Measurements from ENCODE around the gene NFIA.

NFIA gene

GRCh38 chr1:61213245-61214011 is 131.1 kb downstream of the NFIA start:
- Histone ChIP-seq H3K27me3 (ENCODE audit: insufficient read depth, low read length) (no peaks in the 10 kb centered on the region), H3K9me3 (ENCODE audit: insufficient read depth, low read depth, low read length) (no peaks in the 10 kb centered on the region), H3K4me1 (ENCODE audit: insufficient read depth, low read length) (no peaks in the 10 kb centered on the region), H3K4me3 (ENCODE audit: low read length) (no peak overlapping the region), H3K36me3 (ENCODE audit: insufficient read depth, low read length) (no peaks in the 10 kb centered on the region), H3K27ac (ENCODE audit: low read depth, low read length) (no peak overlapping the region), H3K9ac (ENCODE audit: low read depth, low read length) (no peak overlapping the region)
- 96% methylated on average over 12 of the region's 12 CpGs for WGBS

- no peaks in the 10 kb centered on the region for H3K9me3 ChIP-seq (ENCODE audit: insufficient read depth, low read depth, low read length)
- WGBS, result no CpG with 5 or more reads among the region's 2 CpGs
- no peaks in the 10 kb centered on the region for H3K27me3 ChIP-seq (ENCODE audit: insufficient read depth, low read length)
- H3K36me3 ChIP-seq (ENCODE audit: insufficient read depth, low read length), result no peaks in the 10 kb centered on the region
- no peak overlapping the region for H3K9ac ChIP-seq (ENCODE audit: low read depth, low read length)
- no peak overlapping the region for H3K27ac ChIP-seq (ENCODE audit: low read depth, low read length)
- no peaks in the 10 kb centered on the region for H3K4me1 ChIP-seq (ENCODE audit: insufficient read depth, low read length)
- no peak overlapping the region for H3K4me3 ChIP-seq (ENCODE audit: low read length)
Observed at GRCh38 chr1:61215119-61215518, 132.8 kb downstream of the NFIA start.

- no peaks in the 10 kb centered on the region for H3K27me3 ChIP-seq (ENCODE audit: insufficient read depth, low read length)
- no peak overlapping the region for H3K4me3 ChIP-seq (ENCODE audit: low read length)
- H3K27ac ChIP-seq (ENCODE audit: low read depth, low read length), result no peak overlapping the region
- H3K36me3 ChIP-seq (ENCODE audit: insufficient read depth, low read length), result no peaks in the 10 kb centered on the region
- H3K4me1 ChIP-seq (ENCODE audit: insufficient read depth, low read length), result no peaks in the 10 kb centered on the region
- WGBS, result 89% methylated on average over 6 of the region's 6 CpGs
- no peak overlapping the region for H3K9ac ChIP-seq (ENCODE audit: low read depth, low read length)
- H3K9me3 ChIP-seq (ENCODE audit: insufficient read depth, low read depth, low read length), result no peaks in the 10 kb centered on the region
Observed at GRCh38 chr1:61215676-61216289, 133.4 kb downstream of the NFIA start.

- Histone ChIP-seq H3K27me3 (ENCODE audit: insufficient read depth, low read length) (no peaks in the 10 kb centered on the region), H3K36me3 (ENCODE audit: insufficient read depth, low read length) (no peaks in the 10 kb centered on the region), H3K9me3 (ENCODE audit: insufficient read depth, low read depth, low read length) (no peaks in the 10 kb centered on the region), H3K4me3 (ENCODE audit: low read length) (no peak overlapping the region), H3K27ac (ENCODE audit: low read depth, low read length) (no peak overlapping the region), H3K4me1 (ENCODE audit: insufficient read depth, low read length) (peaks cover 6% of the 10 kb centered on the region; the same call in 1 of the 2 replicates), H3K9ac (ENCODE audit: low read depth, low read length) (no peak overlapping the region)
- 100% methylated on average over 1 of the region's 2 CpGs for WGBS
Observed at GRCh38 chr1:61220536-61220935, 138.2 kb downstream of the NFIA start.

GRCh38 chr1:61221642-61222041 is 139.3 kb downstream of the NFIA start:
- no peaks in the 10 kb centered on the region for H3K9me3 ChIP-seq (ENCODE audit: insufficient read depth, low read depth, low read length)
- H3K36me3 ChIP-seq (ENCODE audit: insufficient read depth, low read length), result no peaks in the 10 kb centered on the region
- no peak overlapping the region for H3K4me3 ChIP-seq (ENCODE audit: low read length)
- WGBS, result 79% methylated on average over 4 of the region's 4 CpGs
- no peaks in the 10 kb centered on the region for H3K27me3 ChIP-seq (ENCODE audit: insufficient read depth, low read length)
- H3K4me1 ChIP-seq (ENCODE audit: insufficient read depth, low read length), result peaks cover 6% of the 10 kb centered on the region; the same call in 1 of the 2 replicates
- no peak overlapping the region for H3K27ac ChIP-seq (ENCODE audit: low read depth, low read length)
- no peak overlapping the region for H3K9ac ChIP-seq (ENCODE audit: low read depth, low read length)

- Histone ChIP-seq H3K4me3 (ENCODE audit: low read length) (no peak overlapping the region), H3K36me3 (ENCODE audit: insufficient read depth, low read length) (no peaks in the 10 kb centered on the region), H3K27me3 (ENCODE audit: insufficient read depth, low read length) (no peaks in the 10 kb centered on the region), H3K27ac (ENCODE audit: low read depth, low read length) (no peak overlapping the region), H3K9me3 (ENCODE audit: insufficient read depth, low read depth, low read length) (no peaks in the 10 kb centered on the region), H3K9ac (ENCODE audit: low read depth, low read length) (no peak overlapping the region), H3K4me1 (ENCODE audit: insufficient read depth, low read length) (peaks cover 6% of the 10 kb centered on the region; the same call in 1 of the 2 replicates)
- 79% methylated on average over 2 of the region's 2 CpGs for WGBS
Observed at GRCh38 chr1:61222240-61222639, 139.9 kb downstream of the NFIA start.

- Histone ChIP-seq H3K4me1 (ENCODE audit: insufficient read depth, low read length) (peaks cover 6% of the 10 kb centered on the region; the same call in 1 of the 2 replicates), H3K27me3 (ENCODE audit: insufficient read depth, low read length) (no peaks in the 10 kb centered on the region), H3K36me3 (ENCODE audit: insufficient read depth, low read length) (no peaks in the 10 kb centered on the region), H3K4me3 (ENCODE audit: low read length) (no peak overlapping the region), H3K27ac (ENCODE audit: low read depth, low read length) (no peak overlapping the region), H3K9me3 (ENCODE audit: insufficient read depth, low read depth, low read length) (no peaks in the 10 kb centered on the region), H3K9ac (ENCODE audit: low read depth, low read length) (no peak overlapping the region)
Observed at GRCh38 chr1:61223140-61223539, 140.8 kb downstream of the NFIA start.

GRCh38 chr1:61224609-61225008 is 142.2 kb downstream of the NFIA start:
- Histone ChIP-seq H3K4me3 (ENCODE audit: low read length) (no peak overlapping the region), H3K9ac (ENCODE audit: low read depth, low read length) (no peak overlapping the region), H3K9me3 (ENCODE audit: insufficient read depth, low read depth, low read length) (no peaks in the 10 kb centered on the region), H3K27ac (ENCODE audit: low read depth, low read length) (no peak overlapping the region), H3K4me1 (ENCODE audit: insufficient read depth, low read length) (peaks cover 6% of the 10 kb centered on the region; the same call in 1 of the 2 replicates), H3K27me3 (ENCODE audit: insufficient read depth, low read length) (no peaks in the 10 kb centered on the region), H3K36me3 (ENCODE audit: insufficient read depth, low read length) (no peaks in the 10 kb centered on the region)
- WGBS, result 100% methylated on average over 1 of the region's 1 CpG

- no peak overlapping the region for H3K9ac ChIP-seq (ENCODE audit: low read depth, low read length)
- peaks cover 6% of the 10 kb centered on the region; the same call in 1 of the 2 replicates for H3K4me1 ChIP-seq (ENCODE audit: insufficient read depth, low read length)
- H3K27me3 ChIP-seq (ENCODE audit: insufficient read depth, low read length), result no peaks in the 10 kb centered on the region
- no peak overlapping the region for H3K27ac ChIP-seq (ENCODE audit: low read depth, low read length)
- no peaks in the 10 kb centered on the region for H3K36me3 ChIP-seq (ENCODE audit: insufficient read depth, low read length)
- no peaks in the 10 kb centered on the region for H3K9me3 ChIP-seq (ENCODE audit: insufficient read depth, low read depth, low read length)
- WGBS, result 97% methylated on average over 7 of the region's 9 CpGs
- H3K4me3 ChIP-seq (ENCODE audit: low read length), result no peak overlapping the region
Observed at GRCh38 chr1:61225478-61225877, 143.1 kb downstream of the NFIA start.

GRCh38 chr1:61226791-61227567 is 144.6 kb downstream of the NFIA start:
- H3K27me3 ChIP-seq (ENCODE audit: insufficient read depth, low read length), result no peaks in the 10 kb centered on the region
- H3K9ac ChIP-seq (ENCODE audit: low read depth, low read length), result no peak overlapping the region
- H3K9me3 ChIP-seq (ENCODE audit: insufficient read depth, low read depth, low read length), result no peaks in the 10 kb centered on the region
- no peaks in the 10 kb centered on the region for H3K36me3 ChIP-seq (ENCODE audit: insufficient read depth, low read length)
- no peak overlapping the region for H3K4me3 ChIP-seq (ENCODE audit: low read length)
- H3K27ac ChIP-seq (ENCODE audit: low read depth, low read length), result no peak overlapping the region
- peaks cover 5% of the 10 kb centered on the region; the same call in 1 of the 2 replicates for H3K4me1 ChIP-seq (ENCODE audit: insufficient read depth, low read length)
- 92% methylated on average over 12 of the region's 12 CpGs for WGBS

Measured in HUES64 (cell line).